ENCODE measurements around the gene KTN1.
A peak's percentile ranks its signal among the peaks of the same experiment; 100 is the strongest.

Gene KTN1
- long read RNA-seq, full-length matches to known transcripts: 3 of 107 reads
- long read RNA-seq, partial matches to known transcripts: 91 of 107 reads
- long read RNA-seq, other reads (novel, unspliced or antisense): 13 of 107 reads

DNA sequence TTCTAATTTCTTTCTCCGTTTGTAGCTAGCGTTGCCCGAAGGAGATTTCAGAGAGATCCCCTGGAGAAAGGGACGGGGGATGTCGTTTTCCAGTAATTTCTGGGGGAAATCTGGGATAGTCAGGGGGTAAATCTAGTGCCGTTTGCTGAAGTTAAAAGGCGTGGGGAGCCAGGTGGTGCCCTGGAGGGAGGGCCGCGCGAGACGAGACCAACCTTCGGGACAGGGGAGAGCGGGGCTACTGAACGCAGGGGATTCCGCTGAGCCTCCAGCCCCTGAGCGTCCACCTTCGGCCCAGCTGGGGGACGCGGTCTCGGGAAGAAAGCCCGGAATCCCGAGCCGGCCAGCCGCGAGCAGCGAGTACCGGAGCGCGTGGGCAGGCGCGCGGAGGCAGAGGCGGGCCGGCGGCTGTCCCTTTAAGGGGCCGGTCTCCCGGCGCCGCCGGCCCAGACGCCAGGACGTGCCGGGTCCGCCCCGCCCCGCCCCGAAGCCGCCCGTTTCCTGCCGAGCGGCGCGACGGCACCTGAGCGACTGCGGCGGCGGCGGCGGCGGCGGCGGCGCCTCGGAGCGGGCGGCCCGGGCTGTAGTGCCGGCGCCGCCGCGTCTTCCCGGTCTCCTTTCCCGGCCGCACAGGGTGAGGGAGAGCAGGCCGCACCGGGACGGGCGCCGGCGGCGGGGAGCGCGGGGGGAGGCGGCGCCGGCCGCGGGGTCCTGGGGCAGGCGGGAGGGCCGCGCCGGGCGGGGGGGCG lies at the start of gene KTN1:
Gene KTN1 (plus strand): TSS at position 484 of the 746 bp plus-strand sequence. CDS start 31,842 bp downstream, outside the sequence.
- DNase-seq (ENCODE audit: low read depth in 1 of 2, low spot score in 1 of 2): peak in 1 of 2 experiments; percentile 75
- TF ChIP-seq POLR2AphosphoS5 (IDR thresholded peaks at IDR 0.05; ENCODE audit: low read depth) (no peak; the same call in 1 of the 2 replicates), GABPA (IDR thresholded peaks at IDR 0.05; ENCODE audit: low read depth) (no peak), REST (IDR thresholded peaks at IDR 0.05; ENCODE audit: insufficient replicate concordance, low read depth) (no peak), SPI1 (IDR thresholded peaks at IDR 0.05; ENCODE audit: borderline replicate concordance, low read depth) (no peak)
- TF ChIP-seq, protein P1, sequence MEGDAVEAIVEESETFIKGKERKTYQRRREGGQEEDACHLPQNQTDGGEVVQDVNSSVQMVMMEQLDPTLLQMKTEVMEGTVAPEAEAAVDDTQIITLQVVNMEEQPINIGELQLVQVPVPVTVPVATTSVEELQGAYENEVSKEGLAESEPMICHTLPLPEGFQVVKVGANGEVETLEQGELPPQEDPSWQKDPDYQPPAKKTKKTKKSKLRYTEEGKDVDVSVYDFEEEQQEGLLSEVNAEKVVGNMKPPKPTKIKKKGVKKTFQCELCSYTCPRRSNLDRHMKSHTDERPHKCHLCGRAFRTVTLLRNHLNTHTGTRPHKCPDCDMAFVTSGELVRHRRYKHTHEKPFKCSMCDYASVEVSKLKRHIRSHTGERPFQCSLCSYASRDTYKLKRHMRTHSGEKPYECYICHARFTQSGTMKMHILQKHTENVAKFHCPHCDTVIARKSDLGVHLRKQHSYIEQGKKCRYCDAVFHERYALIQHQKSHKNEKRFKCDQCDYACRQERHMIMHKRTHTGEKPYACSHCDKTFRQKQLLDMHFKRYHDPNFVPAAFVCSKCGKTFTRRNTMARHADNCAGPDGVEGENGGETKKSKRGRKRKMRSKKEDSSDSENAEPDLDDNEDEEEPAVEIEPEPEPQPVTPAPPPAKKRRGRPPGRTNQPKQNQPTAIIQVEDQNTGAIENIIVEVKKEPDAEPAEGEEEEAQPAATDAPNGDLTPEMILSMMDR (IDR thresholded peaks at IDR 0.05; ENCODE audit: insufficient read depth, low read length): no peak
- Histone ChIP-seq H3K27me3 (ENCODE audit: insufficient read depth, poor library complexity, severe bottlenecking) (no peaks in the 10 kb centered on the region), H3K4me3 (replicated peaks; ENCODE audit: insufficient read depth, low read length) (peak within 1 kb of the TSS; percentile 86), H3K27ac (replicated peaks) (peak within 1 kb of the TSS; percentile 92)

DNA sequence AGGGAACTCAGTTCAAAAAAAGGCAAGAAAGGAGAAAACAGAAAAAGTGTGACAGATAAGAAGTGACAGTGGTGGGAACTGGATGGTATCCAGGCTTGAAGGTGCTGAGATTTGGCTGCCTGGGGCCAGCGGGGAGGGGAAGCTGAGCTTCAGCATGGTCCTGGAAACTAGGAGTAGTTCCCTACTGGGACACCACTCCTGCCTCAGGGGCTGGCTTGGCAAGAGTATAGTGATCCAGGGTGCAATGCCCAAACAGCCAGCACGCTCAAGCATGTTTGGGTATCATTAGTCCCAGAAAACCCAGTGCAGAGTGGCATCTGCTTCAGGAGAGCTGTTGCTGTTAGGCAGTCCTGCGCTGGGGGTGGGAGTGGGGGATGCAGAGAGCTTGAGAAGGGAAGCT lies 49.5 kb upstream of the KTN1 start:
- H3K27me3 ChIP-seq (ENCODE audit: insufficient read depth, poor library complexity, severe bottlenecking): no peaks in the 10 kb centered on the region
- TF ChIP-seq REST (IDR thresholded peaks at IDR 0.05; ENCODE audit: insufficient replicate concordance, low read depth) (no peak), GABPA (IDR thresholded peaks at IDR 0.05; ENCODE audit: low read depth) (no peak), POLR2AphosphoS5 (IDR thresholded peaks at IDR 0.05; ENCODE audit: low read depth) (no peak), SPI1 (IDR thresholded peaks at IDR 0.05; ENCODE audit: borderline replicate concordance, low read depth) (no peak)
- TF ChIP-seq, protein P1 (IDR thresholded peaks at IDR 0.05; ENCODE audit: insufficient read depth, low read length): no peak
- no peak overlapping the region for H3K27ac ChIP-seq (replicated peaks)
- H3K4me3 ChIP-seq (replicated peaks; ENCODE audit: insufficient read depth, low read length): no peak overlapping the region
- no peak for DNase-seq (ENCODE audit: low read depth in 1 of 2, low spot score in 1 of 2)

DNA sequence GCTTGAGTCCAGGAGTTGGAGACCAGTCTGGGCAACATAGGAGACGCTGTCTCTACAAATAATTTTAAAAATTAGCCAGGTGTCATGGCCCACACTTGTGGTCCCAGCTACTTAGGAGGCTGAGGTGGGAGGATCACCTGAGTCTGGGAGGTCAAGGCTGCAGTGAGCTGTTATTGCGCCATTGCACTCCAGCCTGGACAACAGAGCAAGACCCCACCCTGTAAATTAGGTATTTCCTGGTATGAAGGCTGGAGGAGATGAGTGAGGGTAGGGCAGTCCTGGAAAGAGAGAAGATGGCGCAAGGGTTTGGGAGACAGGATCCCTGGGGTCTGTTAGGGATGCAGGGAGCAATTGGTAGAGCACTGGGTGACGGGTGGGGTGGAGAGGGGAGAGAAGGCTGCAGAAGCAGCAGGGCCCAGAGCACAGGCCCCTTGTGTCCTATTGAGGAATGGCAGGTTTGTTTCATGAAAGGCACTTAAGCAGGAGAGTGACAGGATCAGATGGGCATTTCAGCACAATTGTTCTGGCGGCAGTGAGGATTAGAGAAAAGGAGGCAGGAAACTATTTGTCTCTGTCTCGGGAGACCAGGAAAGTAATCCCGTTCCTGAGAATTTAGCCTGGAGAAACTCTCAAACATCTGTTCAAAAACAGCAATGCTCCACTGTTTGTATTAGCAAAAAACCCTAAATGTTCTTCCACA lies 47.2 kb upstream of the KTN1 start:
- DNase-seq (ENCODE audit: low read depth in 1 of 2, low spot score in 1 of 2): no peak
- H3K4me3 ChIP-seq (replicated peaks; ENCODE audit: insufficient read depth, low read length): no peak overlapping the region
- H3K27me3 ChIP-seq (ENCODE audit: insufficient read depth, poor library complexity, severe bottlenecking): no peaks in the 10 kb centered on the region
- TF ChIP-seq REST (IDR thresholded peaks at IDR 0.05; ENCODE audit: insufficient replicate concordance, low read depth): no peak
- no peak for TF ChIP-seq POLR2AphosphoS5 (IDR thresholded peaks at IDR 0.05; ENCODE audit: low read depth)
- TF ChIP-seq, protein P1 (IDR thresholded peaks at IDR 0.05; ENCODE audit: insufficient read depth, low read length): no peak
- no peak for TF ChIP-seq GABPA (IDR thresholded peaks at IDR 0.05; ENCODE audit: low read depth)
- no peak for TF ChIP-seq SPI1 (IDR thresholded peaks at IDR 0.05; ENCODE audit: borderline replicate concordance, low read depth)
- H3K27ac ChIP-seq (replicated peaks): no peak overlapping the region
